Aorta (tissue), 5 donors: ENCODE data around the gene TGFBR1. TPM values are rescaled to one million over a fixed set of nuclear protein-coding genes. Genes with fewer than 3 reads are reported as not detected.

Experiments used
- ATAC-seq: fragments of 200-7000 bp; cut with Tn5 transposase; one replicate; pipeline ENCODE4 v1.9.1; 2022; ENCODE audit warnings: moderate library complexity; ENCODE audit not compliant: low FRiP score
- DNase-seq, 2 donors: peaks; one replicate each; pipeline ENCODE4 v3.0.0-alpha.2; 2020
- H3K27ac ChIP-seq, 2 donors: one replicate each; pipeline ENCODE4 v1.5.1; 2013; ENCODE audit warnings: low read length in 2 of 2, mild to moderate bottlenecking in 2 of 2, moderate library complexity in 2 of 2, control low read depth in 1 of 2, inconsistent platforms in 1 of 2, low read depth in 1 of 2
- H3K27me3 ChIP-seq, 2 donors: one replicate each; pipeline ENCODE4 v1.6.1; 2013; ENCODE audit warnings: control low read depth in 1 of 2, low read length in 1 of 2, mild to moderate bottlenecking in 1 of 2, moderate library complexity in 1 of 2; ENCODE audit not compliant: insufficient read depth in 2 of 2, control insufficient read depth in 1 of 2
- H3K36me3 ChIP-seq, 2 donors: one replicate each; pipeline ENCODE4 v1.6.1; 2013; ENCODE audit warnings: control low read depth in 1 of 2, low read length in 1 of 2, mild to moderate bottlenecking in 1 of 2; ENCODE audit not compliant: insufficient read depth in 2 of 2, control insufficient read depth in 1 of 2
- H3K4me1 ChIP-seq, 2 donors: one replicate each; pipeline ENCODE4 v1.6.1; 2013; ENCODE audit warnings: low read length in 2 of 2, control low read depth in 1 of 2, mild to moderate bottlenecking in 1 of 2, moderate library complexity in 1 of 2; ENCODE audit not compliant: insufficient read depth in 2 of 2, control insufficient read depth in 1 of 2
- H3K4me3 ChIP-seq, 2 donors: one replicate each; pipeline ENCODE4 v1.5.1; 2013; ENCODE audit warnings: low read length in 2 of 2, control low read depth in 1 of 2, mild to moderate bottlenecking in 1 of 2
- H3K9me3 ChIP-seq: one replicate; pipeline ENCODE4 v1.6.1; 2013; ENCODE audit warnings: mild to moderate bottlenecking, low read length; ENCODE audit not compliant: control insufficient read depth
- WGBS, 2 donors: extraction: QIAGEN DNeasy Blood & Tissue Kit; methylation state at CpG; one replicate each; pipeline ENCODE4 v1.1.7; 2013; 5-methylcytosine and 5-hydroxymethylcytosine counted together
- intact Hi-C, 2 donors: fragments of 100-400 bp; cut with DNase I; formaldehyde crosslinking; loops; one replicate each; pipeline versions ENCODE4 v1.14.2 to v1.15.0; 2022
- polyA plus RNA-seq, 2 donors: library from polyadenylated mRNA; stranded (reverse); fragments of 200-250 nt; gene quantifications; one replicate each; pipeline ENCODE4 v1.2.3, GENCODE V29; 2013
- total RNA-seq, 2 donors: library from RNA; stranded (reverse); fragmentation: NEBNext Ultra II Directional; extraction: Animal tissue kit (Norgen Biotek cat#: 25700); gene quantifications; one replicate each; pipeline ENCODE4 v1.2.1, GENCODE V29; 2021
- donor health status: healthy with polysubstance abuse.
- donor health status: Bipolar disorder and iron deficiency.
- donor health status: DM: no; HTN: no; CAD: no.
- donor health status: DM: no; HTN: no; CAD: no.
- donor health status: DM: yes; HTN: yes; CAD: no.

TGFBR1 gene
- total and polyA plus RNA-seq, 4 donors: 21.9 to 156 (median 62.9) TPM

DNA sequence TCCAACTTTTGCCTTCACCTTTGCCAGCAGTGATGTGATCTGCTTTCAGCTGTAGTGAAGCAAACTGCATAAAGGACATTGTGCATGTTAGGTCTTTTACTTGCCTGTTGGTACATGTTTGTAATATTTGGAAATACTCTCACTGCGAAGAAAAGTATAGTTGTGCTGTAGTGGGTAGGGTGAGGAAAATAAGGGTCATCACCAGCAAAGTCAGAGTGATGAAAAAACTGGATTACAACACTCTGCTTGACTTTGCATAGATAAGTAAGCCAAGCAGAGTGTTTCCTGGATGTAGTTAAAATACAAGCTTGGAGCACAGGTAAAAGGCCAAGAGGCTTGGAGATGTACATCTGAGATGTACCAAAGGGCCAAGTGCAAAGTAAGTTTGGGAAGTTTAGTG lies 16.7 kb downstream of the TGFBR1 start:
- Histone ChIP-seq H3K27ac (no peak overlapping the region), H3K36me3 (no peaks in the 10 kb centered on the region), H3K4me1 (peaks cover 0 to 12% of the 10 kb centered on the region in 2 donors), H3K4me3 (no peak overlapping the region), H3K9me3 (no peaks in the 10 kb centered on the region), H3K27me3 (no peaks in the 10 kb centered on the region)
- intact Hi-C loops: no loop called here
- DNase-seq: no peak
- ATAC-seq: no peak
- WGBS, 2 donors: 91 to 92% methylated on average over 1 of the region's 1 CpG

DNA sequence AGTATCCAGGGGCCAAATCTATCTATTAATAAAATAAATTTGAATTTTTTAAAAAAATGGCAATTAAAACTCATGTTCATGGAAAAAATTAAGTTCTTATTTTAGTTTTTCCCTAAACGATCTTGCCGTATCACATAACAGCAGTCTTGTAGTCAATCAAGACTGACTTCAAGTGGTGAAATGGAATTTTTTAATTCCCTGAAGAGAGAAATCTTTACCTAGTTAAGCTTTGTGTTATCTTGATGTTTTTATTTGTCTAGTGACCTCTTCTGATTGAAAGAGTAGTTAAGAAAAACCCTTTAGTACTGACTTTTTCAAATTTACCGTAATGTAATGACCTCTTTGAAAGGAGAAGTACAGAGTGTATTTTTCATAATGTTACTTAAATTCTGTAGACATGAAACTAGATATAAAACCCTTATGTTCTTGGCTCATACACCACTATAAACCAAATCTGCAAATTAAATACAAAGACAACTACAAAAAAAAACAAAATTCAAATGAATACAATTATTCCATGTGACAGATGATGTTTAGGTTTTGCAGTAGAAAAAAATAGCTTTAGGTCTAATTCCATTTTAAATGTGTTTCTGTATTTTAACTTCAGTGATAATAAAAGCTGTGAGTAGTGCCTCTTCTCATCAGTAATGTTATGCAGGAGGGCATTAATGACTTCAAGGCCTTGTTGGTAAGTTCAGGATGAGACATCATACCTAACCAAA lies 19.8 kb downstream of the TGFBR1 start:
- Histone ChIP-seq H3K27ac (no peak overlapping the region), H3K9me3 (no peaks in the 10 kb centered on the region), H3K4me3 (no peak overlapping the region), H3K4me1 (peaks cover 0 to 16% of the 10 kb centered on the region in 2 donors), H3K27me3 (no peaks in the 10 kb centered on the region), H3K36me3 (no peaks in the 10 kb centered on the region)
- intact Hi-C loops: no loop called here
- ATAC-seq (no peak), DNase-seq (no peak)
- 86 to 87% methylated on average over 3 of the region's 3 CpGs for WGBS, 2 donors

DNA sequence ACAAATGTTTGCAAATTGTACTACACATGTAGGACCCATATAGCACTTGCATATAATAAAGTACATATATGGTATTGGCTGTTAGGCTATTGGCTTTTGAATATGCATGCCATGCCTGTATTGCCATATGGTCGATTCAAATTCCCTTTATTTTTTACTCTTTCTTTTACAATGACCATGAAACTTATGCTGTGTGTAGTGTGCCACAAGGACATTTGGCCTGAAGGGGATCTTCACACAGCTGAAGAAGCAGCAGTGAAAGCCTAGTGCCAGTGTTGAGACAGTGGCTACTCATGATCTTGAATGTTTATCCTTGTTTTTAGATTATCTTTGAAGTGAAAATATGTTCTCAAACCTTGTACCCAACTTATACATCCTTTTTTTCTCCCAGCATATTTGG lies 20.5 kb downstream of the TGFBR1 start:
- intact Hi-C loops: no loop called here
- H3K4me1 ChIP-seq: peaks cover 0 to 16% of the 10 kb centered on the region in 2 donors

DNA sequence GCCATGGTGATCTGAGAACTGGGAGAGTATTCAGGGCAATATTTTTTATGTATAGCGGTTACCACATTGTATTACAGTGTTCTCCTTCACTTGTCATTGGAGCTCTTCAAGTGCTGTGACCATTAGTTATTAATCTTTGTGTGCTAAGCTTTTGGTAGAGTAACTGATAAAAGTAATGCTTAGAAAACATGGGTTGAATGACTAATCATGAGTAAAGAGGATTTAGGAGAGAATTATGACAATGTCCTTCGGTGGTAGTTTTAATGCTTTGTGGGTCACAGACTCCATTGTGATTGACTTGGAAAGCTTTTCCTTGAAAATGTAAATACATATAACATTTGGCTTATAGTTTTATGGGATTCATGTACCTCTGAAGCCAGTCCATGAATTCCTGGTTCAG lies 21.4 kb downstream of the TGFBR1 start:
- no peak for DNase-seq
- Histone ChIP-seq H3K4me1 (peaks cover 0 to 13% of the 10 kb centered on the region in 2 donors), H3K36me3 (no peaks in the 10 kb centered on the region), H3K27ac (no peak overlapping the region), H3K27me3 (no peaks in the 10 kb centered on the region), H3K9me3 (no peaks in the 10 kb centered on the region), H3K4me3 (no peak overlapping the region)
- ATAC-seq: no peak
- WGBS, 2 donors: 89 to 93% methylated on average over 2 of the region's 2 CpGs
- intact Hi-C loops: no loop called here

More for the DNA sequence above, 20.5 kb downstream of the TGFBR1 start:
- Histone ChIP-seq H3K4me3 (no peak overlapping the region), H3K9me3 (no peaks in the 10 kb centered on the region), H3K36me3 (no peaks in the 10 kb centered on the region), H3K27me3 (no peaks in the 10 kb centered on the region), H3K27ac (no peak overlapping the region)
- DNase-seq (no peak), ATAC-seq (no peak)
- WGBS, 2 donors: 88% methylated on average over 1 of the region's 1 CpG

DNA sequence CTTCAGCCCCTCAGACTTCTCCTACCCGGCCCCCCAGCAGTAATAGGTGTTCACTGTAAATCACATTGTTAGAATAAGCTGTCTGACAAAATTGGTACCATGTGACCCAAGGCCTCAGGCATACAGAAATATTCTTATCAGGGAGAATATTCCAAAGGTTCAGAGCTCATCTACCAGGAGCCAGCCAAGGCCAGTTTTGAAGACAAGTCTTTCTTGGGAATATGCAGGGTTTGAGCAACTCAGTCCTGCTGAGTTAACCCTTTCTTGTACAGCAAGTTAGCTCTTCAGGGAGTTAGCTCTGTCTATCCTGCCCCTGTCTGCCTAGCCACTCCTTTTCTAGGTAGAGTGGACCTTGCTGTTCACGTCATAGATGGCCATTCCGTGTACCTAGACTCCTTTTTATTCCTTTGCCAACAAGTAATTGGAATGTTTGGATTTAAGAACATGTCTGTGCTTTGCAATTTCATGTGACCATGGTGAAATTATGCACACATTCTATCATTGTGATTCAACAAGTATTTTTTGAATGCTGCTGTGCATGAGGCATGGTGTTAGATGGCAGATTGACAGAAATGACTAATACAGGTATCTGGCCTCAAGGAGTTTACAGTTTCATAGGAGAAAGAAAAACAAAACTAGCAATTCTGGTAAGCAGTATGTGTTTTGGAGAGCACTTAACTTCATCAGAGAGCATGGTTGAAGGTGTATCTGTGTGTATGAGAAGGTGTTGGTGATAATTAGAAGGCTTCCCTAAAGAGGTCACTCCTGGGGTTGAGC lies 22.6 kb downstream of the TGFBR1 start:
- ATAC-seq: no peak
- peak overlapping the region in 1 of 2 donors; percentile 6 for H3K27ac ChIP-seq
- 60 to 66% methylated on average over 3 of the region's 3 CpGs for WGBS, 2 donors
- H3K4me3 ChIP-seq: no peak overlapping the region
- peaks cover 0 to 5% of the 10 kb centered on the region in 2 donors for H3K36me3 ChIP-seq
- no peaks in the 10 kb centered on the region for H3K9me3 ChIP-seq
- intact Hi-C loops: no loop called here
- DNase-seq: no peak
- H3K27me3 ChIP-seq: no peaks in the 10 kb centered on the region
- H3K4me1 ChIP-seq: peaks cover 0 to 8% of the 10 kb centered on the region in 2 donors

DNA sequence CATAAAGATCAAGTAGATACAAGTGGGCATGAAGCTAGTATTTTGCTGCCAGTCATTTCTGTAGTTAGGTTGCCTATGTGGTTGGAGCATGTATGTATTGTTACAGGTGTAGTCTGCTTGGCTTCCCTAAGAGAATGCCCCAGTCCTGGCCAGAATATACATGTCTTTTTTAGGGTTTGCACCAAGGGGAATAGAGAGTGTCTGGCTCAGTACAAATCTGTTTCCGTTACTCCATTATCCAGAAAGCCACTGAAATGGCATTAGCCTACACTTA lies 23.2 kb downstream of the TGFBR1 start:
- WGBS, 2 donors: 57 to 65% methylated on average over 1 of the region's 1 CpG
- ATAC-seq: no peak
- Histone ChIP-seq H3K4me1 (peaks cover 0 to 8% of the 10 kb centered on the region in 2 donors), H3K27me3 (no peaks in the 10 kb centered on the region), H3K27ac (no peak overlapping the region), H3K9me3 (no peaks in the 10 kb centered on the region), H3K36me3 (peaks cover 0 to 5% of the 10 kb centered on the region in 2 donors), H3K4me3 (no peak overlapping the region)
- DNase-seq: no peak
- intact Hi-C loops: no loop called here

DNA sequence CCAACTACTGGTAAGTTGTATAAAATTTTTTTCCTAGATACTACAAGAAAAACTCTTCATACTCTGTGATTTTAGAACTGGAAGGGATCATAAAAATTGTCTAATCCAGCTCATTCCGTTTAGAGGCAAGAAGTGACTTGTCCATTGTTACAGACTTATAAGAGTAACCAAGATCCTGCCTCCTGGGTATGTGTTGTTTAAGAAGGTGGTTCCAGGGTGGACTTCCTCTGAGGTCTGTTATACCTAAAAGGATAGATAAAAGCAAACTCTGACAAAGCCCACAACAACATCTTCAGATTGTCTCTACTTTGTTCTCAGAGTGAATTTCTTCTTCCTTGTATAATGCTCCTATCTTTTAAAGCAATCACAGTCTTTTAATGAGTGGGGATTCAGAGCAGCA lies 24.2 kb downstream of the TGFBR1 start:
- Histone ChIP-seq H3K27ac (no peak overlapping the region), H3K4me1 (peaks cover 0 to 6% of the 10 kb centered on the region in 2 donors), H3K36me3 (peaks cover 0 to 5% of the 10 kb centered on the region in 2 donors), H3K4me3 (no peak overlapping the region), H3K9me3 (no peaks in the 10 kb centered on the region), H3K27me3 (no peaks in the 10 kb centered on the region)
- no peak for ATAC-seq
- 30 to 51% methylated on average over 1 of the region's 1 CpG for WGBS, 2 donors
- DNase-seq: no peak
- intact Hi-C loops: no loop called here

DNA sequence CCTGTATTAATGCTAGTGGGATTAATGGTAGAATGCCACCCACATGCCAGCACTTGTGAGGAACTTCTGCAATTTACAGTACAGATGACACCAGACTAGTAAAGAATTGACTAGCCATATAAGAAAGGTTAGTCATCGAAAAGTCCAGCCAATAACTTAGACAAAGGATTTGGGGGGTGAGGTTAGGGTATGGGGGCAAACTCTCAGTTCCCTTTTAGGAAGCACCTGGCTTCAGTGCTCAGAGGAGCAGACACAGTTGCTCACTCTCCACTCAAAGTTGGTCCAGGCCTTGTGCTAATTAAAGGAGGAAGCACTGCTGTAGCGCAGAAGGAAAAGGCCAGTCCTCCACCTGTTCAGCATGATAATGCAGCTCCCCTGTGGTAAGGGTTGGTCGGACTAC lies 25.2 kb downstream of the TGFBR1 start:
- ATAC-seq (no peak), DNase-seq (no peak)
- Histone ChIP-seq H3K27me3 (no peaks in the 10 kb centered on the region), H3K9me3 (no peaks in the 10 kb centered on the region), H3K4me1 (peaks cover 3 to 4% of the 10 kb centered on the region in 2 donors), H3K4me3 (no peak overlapping the region), H3K36me3 (peaks cover 0 to 6% of the 10 kb centered on the region in 2 donors), H3K27ac (no peak overlapping the region)
- 87 to 88% methylated on average over 3 of the region's 3 CpGs for WGBS, 2 donors
- intact Hi-C loops: no loop called here

DNA sequence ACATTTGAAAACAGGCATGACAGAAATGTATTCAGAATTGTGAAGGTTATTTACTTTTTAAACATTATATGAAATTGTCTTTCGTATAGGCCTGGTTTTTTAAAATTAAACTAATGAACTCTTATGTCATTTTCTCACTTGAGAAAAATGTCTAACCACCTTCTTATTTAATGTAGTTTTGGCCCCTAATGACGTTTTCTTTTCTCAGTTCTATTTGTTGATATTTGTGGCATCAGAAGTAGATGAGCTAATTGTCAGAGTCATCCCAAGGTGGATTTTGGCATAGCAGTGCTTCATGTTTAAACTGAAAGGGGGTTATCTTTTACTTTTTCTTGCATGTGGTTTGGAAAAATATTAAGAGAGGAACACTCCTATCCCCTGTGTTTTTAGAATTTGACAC lies 28.2 kb downstream of the TGFBR1 start:
- H3K27ac ChIP-seq: no peak overlapping the region
- H3K36me3 ChIP-seq: peaks cover 0 to 8% of the 10 kb centered on the region in 2 donors
- H3K9me3 ChIP-seq: no peaks in the 10 kb centered on the region
- WGBS, 2 donors: 55 to 74% methylated on average over 2 of the region's 2 CpGs
- H3K4me3 ChIP-seq: no peak overlapping the region
- ATAC-seq: no peak
- intact Hi-C loops: no loop called here
- H3K27me3 ChIP-seq: no peaks in the 10 kb centered on the region
- DNase-seq: no peak
- peaks cover 0 to 3% of the 10 kb centered on the region in 2 donors for H3K4me1 ChIP-seq
